Hepatocyte (in vitro differentiated cells): ENCODE measurements around the gene PARP6.

Experiments
- CTCF ChIP-seq: fragments of 200-600 bp; sonication (generic); IDR thresholded peaks from 2 replicates; pipeline ENCODE4 v1.5.1; 2016; ENCODE audit warnings: antibody characterized with exemption, mild to moderate bottlenecking; ENCODE audit not compliant: poor library complexity
- EZH2 ChIP-seq: fragments of 200-600 bp; sonication (generic); IDR thresholded peaks from 2 replicates; pipeline ENCODE4 v1.6.1; 2016; ENCODE audit warnings: antibody characterized with exemption, mild to moderate bottlenecking, borderline replicate concordance

- TF ChIP-seq CTCF: no peak
- TF ChIP-seq EZH2: no peak
Measured at GRCh38 chr15:72272997-72273352, 621 bp upstream of the PARP6 start.
